ENCODE results near the gene SRL. TPM values are rescaled to one million over a fixed set of nuclear protein-coding genes. Genes with fewer than 3 reads are reported as not detected.

SRL gene
- total and polyA plus RNA-seq, 2 of the 13 experiments (the other 11 are each of a cell fraction or from before 2014, with no cell fraction given), result 0.05 TPM; not detected in 1

DNA sequence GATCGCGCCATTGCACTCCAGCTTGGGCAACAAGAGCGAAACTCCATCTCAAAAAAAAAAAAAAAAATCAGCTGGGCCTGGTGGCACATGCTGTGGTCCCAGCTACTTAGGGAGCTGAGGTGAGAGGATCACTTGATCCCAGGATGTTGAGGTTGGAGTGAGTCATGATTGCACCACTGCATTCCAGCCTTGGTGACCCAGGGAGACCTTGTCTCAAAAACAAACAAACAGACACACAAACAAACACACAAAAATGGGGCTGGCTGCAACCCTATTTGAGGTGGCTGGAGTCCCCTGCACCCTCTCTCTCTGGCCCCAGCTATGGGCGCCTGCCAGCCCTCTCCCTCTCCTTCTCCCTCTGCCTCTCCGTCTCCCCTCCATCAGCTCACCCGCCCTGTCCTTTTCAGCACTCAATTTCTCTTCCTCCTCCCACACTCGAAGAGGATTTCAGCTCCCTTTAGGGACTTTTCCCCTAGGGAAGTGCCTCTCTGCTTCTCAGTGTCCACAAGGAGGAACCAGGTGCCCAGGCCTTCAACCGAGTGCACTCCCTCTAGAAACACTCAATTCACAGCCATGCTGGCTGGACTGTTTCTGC is 48.5 kb upstream of the SRL start (continued):
- TF ChIP-seq, protein P1, sequence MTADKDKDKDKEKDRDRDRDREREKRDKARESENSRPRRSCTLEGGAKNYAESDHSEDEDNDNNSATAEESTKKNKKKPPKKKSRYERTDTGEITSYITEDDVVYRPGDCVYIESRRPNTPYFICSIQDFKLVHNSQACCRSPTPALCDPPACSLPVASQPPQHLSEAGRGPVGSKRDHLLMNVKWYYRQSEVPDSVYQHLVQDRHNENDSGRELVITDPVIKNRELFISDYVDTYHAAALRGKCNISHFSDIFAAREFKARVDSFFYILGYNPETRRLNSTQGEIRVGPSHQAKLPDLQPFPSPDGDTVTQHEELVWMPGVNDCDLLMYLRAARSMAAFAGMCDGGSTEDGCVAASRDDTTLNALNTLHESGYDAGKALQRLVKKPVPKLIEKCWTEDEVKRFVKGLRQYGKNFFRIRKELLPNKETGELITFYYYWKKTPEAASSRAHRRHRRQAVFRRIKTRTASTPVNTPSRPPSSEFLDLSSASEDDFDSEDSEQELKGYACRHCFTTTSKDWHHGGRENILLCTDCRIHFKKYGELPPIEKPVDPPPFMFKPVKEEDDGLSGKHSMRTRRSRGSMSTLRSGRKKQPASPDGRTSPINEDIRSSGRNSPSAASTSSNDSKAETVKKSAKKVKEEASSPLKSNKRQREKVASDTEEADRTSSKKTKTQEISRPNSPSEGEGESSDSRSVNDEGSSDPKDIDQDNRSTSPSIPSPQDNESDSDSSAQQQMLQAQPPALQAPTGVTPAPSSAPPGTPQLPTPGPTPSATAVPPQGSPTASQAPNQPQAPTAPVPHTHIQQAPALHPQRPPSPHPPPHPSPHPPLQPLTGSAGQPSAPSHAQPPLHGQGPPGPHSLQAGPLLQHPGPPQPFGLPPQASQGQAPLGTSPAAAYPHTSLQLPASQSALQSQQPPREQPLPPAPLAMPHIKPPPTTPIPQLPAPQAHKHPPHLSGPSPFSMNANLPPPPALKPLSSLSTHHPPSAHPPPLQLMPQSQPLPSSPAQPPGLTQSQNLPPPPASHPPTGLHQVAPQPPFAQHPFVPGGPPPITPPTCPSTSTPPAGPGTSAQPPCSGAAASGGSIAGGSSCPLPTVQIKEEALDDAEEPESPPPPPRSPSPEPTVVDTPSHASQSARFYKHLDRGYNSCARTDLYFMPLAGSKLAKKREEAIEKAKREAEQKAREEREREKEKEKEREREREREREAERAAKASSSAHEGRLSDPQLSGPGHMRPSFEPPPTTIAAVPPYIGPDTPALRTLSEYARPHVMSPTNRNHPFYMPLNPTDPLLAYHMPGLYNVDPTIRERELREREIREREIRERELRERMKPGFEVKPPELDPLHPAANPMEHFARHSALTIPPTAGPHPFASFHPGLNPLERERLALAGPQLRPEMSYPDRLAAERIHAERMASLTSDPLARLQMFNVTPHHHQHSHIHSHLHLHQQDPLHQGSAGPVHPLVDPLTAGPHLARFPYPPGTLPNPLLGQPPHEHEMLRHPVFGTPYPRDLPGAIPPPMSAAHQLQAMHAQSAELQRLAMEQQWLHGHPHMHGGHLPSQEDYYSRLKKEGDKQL (CRISPR knock-in tag; IDR thresholded peaks at IDR 0.05; ENCODE audit: low read depth), result no peak
- TF ChIP-seq ZC3H4 (CRISPR knock-in tag; IDR thresholded peaks at IDR 0.05; ENCODE audit: borderline replicate concordance) (no peak), KDM4B (CRISPR knock-in tag; IDR thresholded peaks at IDR 0.05) (no peak), TCF7L2 (IDR thresholded peaks at IDR 0.05; ENCODE audit: low read depth, low read length) (no peak), MAFF (IDR thresholded peaks at IDR 0.05; ENCODE audit: low read depth, low read length) (no peak), ONECUT2 (CRISPR knock-in tag; IDR thresholded peaks at IDR 0.05) (no peak), SNAPC2 (CRISPR knock-in tag; IDR thresholded peaks at IDR 0.05) (no peak), FOXK1 (CRISPR knock-in tag; IDR thresholded peaks at IDR 0.05; ENCODE audit: borderline replicate concordance, low read depth) (peak; percentile 83; the same call in 1 of the 2 replicates), CEBPG (CRISPR knock-in tag; IDR thresholded peaks at IDR 0.05) (peak; percentile 89), ISX (CRISPR knock-in tag; conservative IDR thresholded peaks at IDR 0.05) (no peak), AHR (CRISPR knock-in tag; IDR thresholded peaks at IDR 0.05) (no peak), SRSF9 (IDR thresholded peaks at IDR 0.05; ENCODE audit: borderline replicate concordance, insufficient read depth, low read depth, low read length, poor library complexity, severe bottlenecking) (no peak), ADNP (CRISPR knock-in tag; IDR thresholded peaks at IDR 0.05) (no peak)
- TF ChIP-seq, protein P2, sequence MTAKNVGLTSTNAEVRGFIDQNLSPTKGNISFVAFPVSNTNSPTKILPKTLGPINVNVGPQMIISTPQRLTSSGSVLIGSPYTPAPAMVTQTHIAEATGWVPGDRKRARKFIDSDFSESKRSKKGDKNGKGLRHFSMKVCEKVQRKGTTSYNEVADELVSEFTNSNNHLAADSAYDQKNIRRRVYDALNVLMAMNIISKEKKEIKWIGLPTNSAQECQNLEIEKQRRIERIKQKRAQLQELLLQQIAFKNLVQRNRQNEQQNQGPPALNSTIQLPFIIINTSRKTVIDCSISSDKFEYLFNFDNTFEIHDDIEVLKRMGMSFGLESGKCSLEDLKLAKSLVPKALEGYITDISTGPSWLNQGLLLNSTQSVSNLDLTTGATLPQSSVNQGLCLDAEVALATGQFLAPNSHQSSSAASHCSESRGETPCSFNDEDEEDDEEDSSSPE (CRISPR knock-in tag; IDR thresholded peaks at IDR 0.05), result no peak
- TF ChIP-seq, protein P3, sequence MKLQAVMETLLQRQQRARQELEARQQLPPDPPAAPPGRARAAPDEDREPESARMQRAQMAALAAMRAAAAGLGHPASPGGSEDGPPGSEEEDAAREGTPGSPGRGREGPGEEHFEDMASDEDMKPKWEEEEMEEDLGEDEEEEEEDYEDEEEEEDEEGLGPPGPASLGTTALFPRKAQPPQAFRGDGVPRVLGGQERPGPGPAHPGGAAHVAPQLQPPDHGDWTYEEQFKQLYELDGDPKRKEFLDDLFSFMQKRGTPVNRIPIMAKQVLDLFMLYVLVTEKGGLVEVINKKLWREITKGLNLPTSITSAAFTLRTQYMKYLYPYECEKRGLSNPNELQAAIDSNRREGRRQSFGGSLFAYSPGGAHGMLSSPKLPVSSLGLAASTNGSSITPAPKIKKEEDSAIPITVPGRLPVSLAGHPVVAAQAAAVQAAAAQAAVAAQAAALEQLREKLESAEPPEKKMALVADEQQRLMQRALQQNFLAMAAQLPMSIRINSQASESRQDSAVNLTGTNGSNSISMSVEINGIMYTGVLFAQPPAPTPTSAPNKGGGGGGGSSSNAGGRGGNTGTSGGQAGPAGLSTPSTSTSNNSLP (IDR thresholded peaks at IDR 0.05; ENCODE audit: low read depth, low read length), result 0 out of 2 replicates have a peak, but pooled peaks have one; percentile 20
- TF ChIP-seq, protein P4, sequence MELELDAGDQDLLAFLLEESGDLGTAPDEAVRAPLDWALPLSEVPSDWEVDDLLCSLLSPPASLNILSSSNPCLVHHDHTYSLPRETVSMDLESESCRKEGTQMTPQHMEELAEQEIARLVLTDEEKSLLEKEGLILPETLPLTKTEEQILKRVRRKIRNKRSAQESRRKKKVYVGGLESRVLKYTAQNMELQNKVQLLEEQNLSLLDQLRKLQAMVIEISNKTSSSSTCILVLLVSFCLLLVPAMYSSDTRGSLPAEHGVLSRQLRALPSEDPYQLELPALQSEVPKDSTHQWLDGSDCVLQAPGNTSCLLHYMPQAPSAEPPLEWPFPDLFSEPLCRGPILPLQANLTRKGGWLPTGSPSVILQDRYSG (CRISPR knock-in tag; IDR thresholded peaks at IDR 0.05), result no peak
- TF ChIP-seq, protein P5, sequence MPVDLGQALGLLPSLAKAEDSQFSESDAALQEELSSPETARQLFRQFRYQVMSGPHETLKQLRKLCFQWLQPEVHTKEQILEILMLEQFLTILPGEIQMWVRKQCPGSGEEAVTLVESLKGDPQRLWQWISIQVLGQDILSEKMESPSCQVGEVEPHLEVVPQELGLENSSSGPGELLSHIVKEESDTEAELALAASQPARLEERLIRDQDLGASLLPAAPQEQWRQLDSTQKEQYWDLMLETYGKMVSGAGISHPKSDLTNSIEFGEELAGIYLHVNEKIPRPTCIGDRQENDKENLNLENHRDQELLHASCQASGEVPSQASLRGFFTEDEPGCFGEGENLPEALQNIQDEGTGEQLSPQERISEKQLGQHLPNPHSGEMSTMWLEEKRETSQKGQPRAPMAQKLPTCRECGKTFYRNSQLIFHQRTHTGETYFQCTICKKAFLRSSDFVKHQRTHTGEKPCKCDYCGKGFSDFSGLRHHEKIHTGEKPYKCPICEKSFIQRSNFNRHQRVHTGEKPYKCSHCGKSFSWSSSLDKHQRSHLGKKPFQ (CRISPR knock-in tag; IDR thresholded peaks at IDR 0.05; ENCODE audit: insufficient replicate concordance), result no peak
- TF ChIP-seq, protein P6, sequence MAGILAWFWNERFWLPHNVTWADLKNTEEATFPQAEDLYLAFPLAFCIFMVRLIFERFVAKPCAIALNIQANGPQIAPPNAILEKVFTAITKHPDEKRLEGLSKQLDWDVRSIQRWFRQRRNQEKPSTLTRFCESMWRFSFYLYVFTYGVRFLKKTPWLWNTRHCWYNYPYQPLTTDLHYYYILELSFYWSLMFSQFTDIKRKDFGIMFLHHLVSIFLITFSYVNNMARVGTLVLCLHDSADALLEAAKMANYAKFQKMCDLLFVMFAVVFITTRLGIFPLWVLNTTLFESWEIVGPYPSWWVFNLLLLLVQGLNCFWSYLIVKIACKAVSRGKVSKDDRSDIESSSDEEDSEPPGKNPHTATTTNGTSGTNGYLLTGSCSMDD (CRISPR knock-in tag; IDR thresholded peaks at IDR 0.05), result no peak

Data from HepG2 (cell line).